ENCODE results near the gene DTNB.

Gene DTNB

DNA sequence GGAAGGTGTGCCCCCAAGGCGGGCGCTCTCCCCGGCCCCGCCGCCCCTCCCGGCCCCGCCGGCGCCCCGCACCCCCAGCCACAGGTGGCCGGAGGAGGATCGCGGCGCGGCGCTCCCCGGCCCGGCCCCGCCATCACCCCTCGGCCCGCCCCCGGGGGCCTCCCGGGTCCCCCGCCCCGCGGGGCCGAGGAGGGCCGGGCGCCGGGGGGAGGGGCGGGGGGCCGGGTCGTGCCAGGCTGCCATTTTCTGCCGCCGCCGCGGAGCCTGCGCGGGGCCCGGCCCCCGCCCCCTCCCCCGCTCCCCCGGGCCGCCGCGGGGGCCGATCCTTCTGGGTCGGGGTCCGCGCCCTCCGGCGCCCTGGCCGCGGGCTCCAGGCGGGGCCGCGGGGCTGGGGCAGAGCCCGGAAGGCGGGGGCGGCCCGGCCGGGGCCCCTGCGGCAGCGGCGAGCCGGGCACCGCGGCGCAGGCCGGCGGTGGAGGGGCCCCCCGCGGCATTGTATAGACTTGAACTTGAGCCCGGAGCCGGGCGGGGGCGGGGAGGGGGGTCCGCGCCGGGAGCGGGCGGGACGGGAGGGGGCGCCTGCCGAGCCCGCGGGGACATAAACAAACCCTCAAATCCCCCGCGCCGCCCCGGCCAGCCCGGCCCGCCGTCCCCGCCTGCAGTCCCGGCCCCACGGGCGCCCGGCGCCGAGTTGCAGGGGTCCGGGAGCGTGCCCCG is 332.2 kb downstream of the DTNB start:
- no peaks in the 10 kb centered on the region for H3K4me1 ChIP-seq (ENCODE audit: control insufficient read depth, insufficient read depth, low read length)
- peak overlapping the region; percentile 33 for H3K4me3 ChIP-seq (ENCODE audit: low read length)
- H3K36me3 ChIP-seq (ENCODE audit: control insufficient read depth, insufficient read depth, low read length, severe bottlenecking) = no peaks in the 10 kb centered on the region
- H3K9me3 ChIP-seq (ENCODE audit: control insufficient read depth, low read length) = no peaks in the 10 kb centered on the region
- H3K9ac ChIP-seq (ENCODE audit: low read length) = no peak overlapping the region
- DNase-seq (ENCODE audit: low read depth) = peak; percentile 60
- no peaks in the 10 kb centered on the region for H3K27me3 ChIP-seq (replicated peaks; ENCODE audit: control insufficient read depth, insufficient read depth, low read length)

DNA sequence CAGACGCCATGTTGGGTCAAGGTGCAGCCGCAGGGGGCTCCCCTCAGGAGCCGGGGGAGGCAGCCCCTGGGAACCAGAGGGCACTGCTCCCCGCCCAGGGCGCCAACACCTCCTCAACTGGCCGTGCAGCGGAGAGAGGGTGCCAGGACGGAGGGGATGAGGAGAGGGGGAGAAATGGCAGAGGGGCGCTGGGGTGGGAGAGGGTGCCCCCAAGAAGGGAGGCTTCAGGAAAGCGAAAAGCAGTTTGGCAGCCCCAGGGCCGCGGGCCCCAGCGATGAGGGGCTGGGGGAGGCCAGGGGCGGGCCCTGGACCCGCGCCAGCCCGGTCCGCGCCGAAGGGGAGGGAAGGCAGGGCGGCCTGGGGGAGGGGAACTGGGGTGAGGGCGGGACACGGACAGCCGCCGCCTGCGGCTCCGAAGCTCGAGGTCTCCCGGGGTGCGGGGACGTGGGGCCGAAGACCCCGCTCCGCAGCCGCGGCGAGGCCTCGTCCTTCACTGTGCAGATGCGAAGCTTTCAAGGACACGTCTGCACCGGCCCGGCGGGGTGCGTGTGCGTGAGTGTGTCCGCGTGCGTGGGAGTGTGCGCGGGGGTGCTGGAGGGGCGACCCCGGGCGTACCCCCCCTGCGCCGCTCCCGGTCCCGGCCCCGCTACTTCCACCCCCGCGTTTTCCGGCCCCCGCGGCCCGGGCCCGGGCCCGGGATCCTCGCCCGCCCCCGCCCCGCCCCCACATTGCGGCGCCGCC is 333.0 kb downstream of the DTNB start:
- H3K4me3 ChIP-seq (ENCODE audit: low read length) = peak overlapping the region; percentile 78

DNA sequence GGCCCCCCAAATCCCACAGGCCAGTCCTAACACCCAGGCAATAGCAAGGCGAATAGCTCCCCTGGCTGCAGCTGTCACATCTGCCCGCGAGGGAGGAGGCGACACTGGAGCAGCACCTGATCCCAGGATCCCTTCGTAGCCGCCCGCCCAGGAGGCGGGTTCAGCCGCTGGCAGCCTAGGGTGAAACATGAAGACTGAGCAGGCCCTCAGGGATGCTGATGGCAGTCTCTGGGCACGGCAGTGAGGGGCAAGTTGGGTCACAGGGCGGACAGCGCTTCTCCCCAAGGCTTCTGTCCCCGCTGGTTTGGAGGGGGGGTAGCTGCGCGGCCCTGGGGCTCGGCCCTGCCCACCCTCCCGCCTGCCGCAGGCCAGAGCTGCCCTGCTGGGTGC is 333.6 kb downstream of the DTNB start:
- DNase-seq (ENCODE audit: low read depth) = peak; percentile 17
- Histone ChIP-seq H3K36me3 (ENCODE audit: control insufficient read depth, insufficient read depth, low read length, severe bottlenecking) (no peaks in the 10 kb centered on the region), H3K9me3 (ENCODE audit: control insufficient read depth, low read length) (no peaks in the 10 kb centered on the region), H3K4me1 (ENCODE audit: control insufficient read depth, insufficient read depth, low read length) (no peaks in the 10 kb centered on the region), H3K4me3 (ENCODE audit: low read length) (peak overlapping the region; percentile 78), H3K27me3 (replicated peaks; ENCODE audit: control insufficient read depth, insufficient read depth, low read length) (no peaks in the 10 kb centered on the region), H3K9ac (ENCODE audit: low read length) (no peak overlapping the region)

More for the DNA sequence above, 333.0 kb downstream of the DTNB start:
- peak; percentile 40 for DNase-seq (ENCODE audit: low read depth)
- Histone ChIP-seq H3K27me3 (replicated peaks; ENCODE audit: control insufficient read depth, insufficient read depth, low read length) (no peaks in the 10 kb centered on the region), H3K4me1 (ENCODE audit: control insufficient read depth, insufficient read depth, low read length) (no peaks in the 10 kb centered on the region), H3K9ac (ENCODE audit: low read length) (peak overlapping the region; percentile 62), H3K36me3 (ENCODE audit: control insufficient read depth, insufficient read depth, low read length, severe bottlenecking) (no peaks in the 10 kb centered on the region), H3K9me3 (ENCODE audit: control insufficient read depth, low read length) (no peaks in the 10 kb centered on the region)

DNA sequence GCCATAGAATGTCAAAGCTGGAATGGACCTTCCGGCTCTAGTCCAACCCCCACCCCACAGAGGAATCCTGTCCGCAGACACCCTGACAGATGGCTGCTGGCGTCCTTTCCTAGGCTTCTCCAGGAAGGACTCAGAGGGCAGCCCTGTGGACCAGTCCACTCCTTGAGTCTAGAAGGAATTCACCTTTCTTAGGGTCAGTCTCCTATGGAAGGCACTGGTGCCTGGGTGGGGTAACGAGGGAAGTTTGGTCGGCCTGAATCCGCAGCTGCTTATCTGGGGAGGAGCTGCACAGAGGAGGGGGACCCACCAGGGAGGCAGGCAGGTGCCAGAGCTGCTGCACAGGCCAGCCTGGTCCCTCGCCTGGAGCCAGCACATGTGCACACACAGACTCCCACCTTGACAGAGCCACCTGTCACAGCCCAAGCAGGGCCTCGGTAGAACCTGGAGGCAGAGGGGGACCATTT is 334.1 kb downstream of the DTNB start:
- H3K36me3 ChIP-seq (ENCODE audit: control insufficient read depth, insufficient read depth, low read length, severe bottlenecking) = no peaks in the 10 kb centered on the region
- no peak overlapping the region for H3K9ac ChIP-seq (ENCODE audit: low read length)
- H3K27me3 ChIP-seq (replicated peaks; ENCODE audit: control insufficient read depth, insufficient read depth, low read length) = no peaks in the 10 kb centered on the region

DNA sequence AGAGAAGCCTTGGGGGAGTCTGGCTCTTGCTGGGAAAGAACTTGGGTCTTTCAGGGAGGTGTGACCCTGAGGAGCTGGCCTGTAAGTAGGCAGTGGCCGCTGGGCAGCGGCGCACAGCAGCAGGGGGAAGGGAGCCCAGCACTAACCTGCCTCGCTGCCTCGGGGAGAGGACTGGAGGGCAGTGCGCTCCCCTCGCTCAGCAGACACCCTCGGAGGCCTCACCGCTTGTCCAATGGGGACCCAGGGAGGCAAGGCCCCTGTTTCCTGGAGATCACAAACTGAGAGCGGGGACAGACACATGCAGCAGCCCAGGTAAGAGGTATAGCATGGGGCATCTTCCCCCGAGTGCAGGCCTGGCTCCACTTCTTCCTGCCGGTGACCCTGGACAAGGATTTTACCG is 335.0 kb downstream of the DTNB start:
- Histone ChIP-seq H3K27me3 (replicated peaks; ENCODE audit: control insufficient read depth, insufficient read depth, low read length) (no peaks in the 10 kb centered on the region), H3K4me3 (ENCODE audit: low read length) (no peak overlapping the region), H3K4me1 (ENCODE audit: control insufficient read depth, insufficient read depth, low read length) (no peaks in the 10 kb centered on the region), H3K9me3 (ENCODE audit: control insufficient read depth, low read length) (no peaks in the 10 kb centered on the region), H3K36me3 (ENCODE audit: control insufficient read depth, insufficient read depth, low read length, severe bottlenecking) (no peaks in the 10 kb centered on the region), H3K9ac (ENCODE audit: low read length) (no peak overlapping the region)
- DNase-seq (ENCODE audit: low read depth) = no peak

More for the DNA sequence above, 334.1 kb downstream of the DTNB start:
- no peak overlapping the region for H3K4me3 ChIP-seq (ENCODE audit: low read length)
- no peak for DNase-seq (ENCODE audit: low read depth)
- no peaks in the 10 kb centered on the region for H3K9me3 ChIP-seq (ENCODE audit: control insufficient read depth, low read length)
- H3K4me1 ChIP-seq (ENCODE audit: control insufficient read depth, insufficient read depth, low read length) = no peaks in the 10 kb centered on the region

DNA sequence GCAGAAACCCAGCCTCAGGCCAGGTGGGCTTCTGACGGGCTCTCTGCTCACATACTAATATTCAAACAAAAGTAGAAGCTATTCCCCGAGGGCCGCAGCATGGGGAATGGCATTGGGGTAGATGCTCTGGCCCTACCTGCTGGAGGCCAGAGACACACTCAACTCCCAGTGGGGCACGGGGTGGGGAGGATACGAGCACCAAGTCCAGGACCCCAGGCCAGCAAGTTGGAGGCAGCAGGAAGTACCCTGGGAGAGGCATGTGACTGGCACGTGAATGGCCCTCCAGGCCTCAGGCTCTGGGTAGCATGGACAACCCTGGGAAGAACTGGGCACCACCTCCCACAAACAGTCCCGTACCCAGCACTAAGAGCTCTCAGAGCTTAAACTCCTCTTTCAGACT is 335.5 kb downstream of the DTNB start:
- Histone ChIP-seq H3K27me3 (replicated peaks; ENCODE audit: control insufficient read depth, insufficient read depth, low read length) (no peaks in the 10 kb centered on the region), H3K9ac (ENCODE audit: low read length) (no peak overlapping the region), H3K36me3 (ENCODE audit: control insufficient read depth, insufficient read depth, low read length, severe bottlenecking) (no peaks in the 10 kb centered on the region), H3K4me1 (ENCODE audit: control insufficient read depth, insufficient read depth, low read length) (no peaks in the 10 kb centered on the region), H3K4me3 (ENCODE audit: low read length) (no peak overlapping the region), H3K9me3 (ENCODE audit: control insufficient read depth, low read length) (no peaks in the 10 kb centered on the region)
- DNase-seq (ENCODE audit: low read depth) = no peak

DNA sequence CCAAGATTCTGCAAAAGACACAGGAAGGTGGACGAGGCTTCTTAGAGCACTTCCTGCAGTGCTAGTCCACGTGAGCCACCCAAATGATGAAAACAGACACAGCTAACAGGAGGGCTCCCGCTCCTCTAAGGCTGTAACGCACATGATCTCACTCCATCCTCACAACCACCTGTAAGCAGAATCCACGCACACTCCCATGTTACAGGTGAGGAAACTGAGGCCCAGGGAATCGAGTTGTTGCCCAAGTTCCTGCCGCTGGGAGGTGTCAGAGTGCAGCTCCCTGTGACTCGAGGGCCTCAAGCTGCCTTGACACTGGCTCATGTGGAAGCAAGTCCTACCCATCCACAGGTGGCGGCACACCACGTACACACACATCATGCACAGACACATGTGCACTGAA is 336.1 kb downstream of the DTNB start:
- Histone ChIP-seq H3K27me3 (replicated peaks; ENCODE audit: control insufficient read depth, insufficient read depth, low read length) (no peaks in the 10 kb centered on the region), H3K9ac (ENCODE audit: low read length) (no peak overlapping the region), H3K4me3 (ENCODE audit: low read length) (no peak overlapping the region), H3K4me1 (ENCODE audit: control insufficient read depth, insufficient read depth, low read length) (no peaks in the 10 kb centered on the region), H3K36me3 (ENCODE audit: control insufficient read depth, insufficient read depth, low read length, severe bottlenecking) (no peaks in the 10 kb centered on the region), H3K9me3 (ENCODE audit: control insufficient read depth, low read length) (no peaks in the 10 kb centered on the region)
- DNase-seq (ENCODE audit: low read depth) = no peak

DNA sequence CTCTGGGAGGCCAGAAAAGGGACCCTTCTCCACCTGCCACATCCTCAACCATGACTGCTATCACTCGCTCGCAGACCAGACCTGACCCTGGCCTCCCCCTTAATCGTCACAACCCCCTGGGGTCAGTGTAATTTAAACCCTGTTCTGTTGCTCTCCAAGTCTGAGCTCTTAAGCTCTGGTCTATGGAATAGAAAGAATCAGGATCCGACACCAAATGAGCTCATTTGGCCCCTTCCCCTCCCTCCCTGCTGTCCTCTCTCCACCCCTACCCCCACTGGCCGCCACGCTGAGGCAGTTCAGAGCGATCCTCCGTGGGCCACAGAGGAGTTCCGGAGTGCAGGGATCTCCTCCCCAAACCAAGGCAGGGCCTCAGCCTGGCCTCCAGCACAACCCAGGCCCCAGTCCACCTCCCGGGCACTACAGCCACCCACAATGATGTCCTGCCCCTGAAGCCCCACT is 337.0 kb downstream of the DTNB start:
- Histone ChIP-seq H3K27me3 (replicated peaks; ENCODE audit: control insufficient read depth, insufficient read depth, low read length) (no peaks in the 10 kb centered on the region), H3K4me1 (ENCODE audit: control insufficient read depth, insufficient read depth, low read length) (no peaks in the 10 kb centered on the region), H3K9me3 (ENCODE audit: control insufficient read depth, low read length) (no peaks in the 10 kb centered on the region), H3K9ac (ENCODE audit: low read length) (no peak overlapping the region), H3K36me3 (ENCODE audit: control insufficient read depth, insufficient read depth, low read length, severe bottlenecking) (no peaks in the 10 kb centered on the region), H3K4me3 (ENCODE audit: low read length) (no peak overlapping the region)
- no peak for DNase-seq (ENCODE audit: low read depth)

DNA sequence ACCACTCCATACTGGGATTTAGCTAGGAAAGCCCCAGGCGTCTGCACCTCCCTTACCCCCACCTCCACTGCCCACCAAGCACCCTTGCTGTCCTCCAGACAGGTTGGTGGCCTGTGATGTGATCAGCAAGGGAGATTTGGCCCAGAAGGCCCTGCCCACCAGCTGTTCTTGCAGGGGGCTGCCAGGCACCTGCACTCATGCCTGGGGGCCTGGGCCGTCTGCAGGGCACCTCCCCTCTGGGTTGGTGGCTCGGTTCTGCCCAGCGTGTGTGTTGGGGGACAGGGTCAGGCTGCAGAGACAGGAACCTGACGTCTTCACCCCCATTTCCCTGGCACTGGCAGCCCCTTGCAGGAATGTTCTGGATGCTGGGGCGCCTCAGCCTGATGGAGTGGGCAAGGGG is 337.4 kb downstream of the DTNB start:
- Histone ChIP-seq H3K4me1 (ENCODE audit: control insufficient read depth, insufficient read depth, low read length) (no peaks in the 10 kb centered on the region), H3K27me3 (replicated peaks; ENCODE audit: control insufficient read depth, insufficient read depth, low read length) (no peaks in the 10 kb centered on the region), H3K36me3 (ENCODE audit: control insufficient read depth, insufficient read depth, low read length, severe bottlenecking) (no peaks in the 10 kb centered on the region), H3K4me3 (ENCODE audit: low read length) (no peak overlapping the region), H3K9ac (ENCODE audit: low read length) (no peak overlapping the region), H3K9me3 (ENCODE audit: control insufficient read depth, low read length) (no peaks in the 10 kb centered on the region)
- no peak for DNase-seq (ENCODE audit: low read depth)

DNA sequence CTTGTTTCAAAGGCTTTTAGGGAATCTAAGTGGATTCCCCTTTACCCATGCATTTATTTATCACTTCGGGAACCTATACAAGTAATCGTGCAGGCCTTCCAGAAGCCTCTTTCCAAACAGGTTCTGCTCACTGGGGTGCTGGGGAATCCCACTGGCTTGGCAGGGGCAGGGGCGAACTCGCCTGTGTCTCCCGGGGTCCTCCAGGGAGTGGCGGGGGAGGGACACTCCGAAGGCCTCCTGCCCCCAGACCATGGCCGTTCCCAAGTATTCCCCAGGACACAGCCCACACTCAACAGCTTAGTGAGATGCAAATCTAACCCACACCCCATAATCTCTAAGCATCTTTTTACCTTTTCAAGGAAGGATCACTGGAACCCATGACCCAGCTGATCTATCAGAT is 338.2 kb downstream of the DTNB start:
- Histone ChIP-seq H3K9ac (ENCODE audit: low read length) (no peak overlapping the region), H3K4me3 (ENCODE audit: low read length) (no peak overlapping the region), H3K27me3 (replicated peaks; ENCODE audit: control insufficient read depth, insufficient read depth, low read length) (no peaks in the 10 kb centered on the region), H3K9me3 (ENCODE audit: control insufficient read depth, low read length) (no peaks in the 10 kb centered on the region), H3K36me3 (ENCODE audit: control insufficient read depth, insufficient read depth, low read length, severe bottlenecking) (no peaks in the 10 kb centered on the region), H3K4me1 (ENCODE audit: control insufficient read depth, insufficient read depth, low read length) (no peaks in the 10 kb centered on the region)
- DNase-seq (ENCODE audit: low read depth) = no peak

DNA sequence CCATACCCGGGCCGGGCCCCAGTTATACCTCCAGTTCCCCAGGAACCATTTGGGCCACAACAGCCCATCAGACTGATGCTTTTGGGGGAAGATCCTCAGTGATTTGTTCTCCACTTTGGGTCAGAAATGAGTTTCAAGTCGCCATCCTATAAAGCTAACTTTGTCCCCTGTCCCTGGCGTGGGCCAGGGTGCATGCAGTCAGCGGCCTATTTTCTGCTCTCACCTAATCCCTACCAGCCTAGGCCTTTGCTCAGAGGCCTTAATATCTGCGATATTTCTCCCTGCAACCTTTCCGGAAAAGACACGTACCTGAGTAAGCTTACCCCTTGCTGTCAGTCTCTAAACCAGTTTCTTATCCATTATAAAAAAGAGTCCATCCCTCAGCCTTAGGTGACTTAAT is 338.9 kb downstream of the DTNB start:
- Histone ChIP-seq H3K4me3 (ENCODE audit: low read length) (no peak overlapping the region), H3K9ac (ENCODE audit: low read length) (no peak overlapping the region), H3K9me3 (ENCODE audit: control insufficient read depth, low read length) (no peaks in the 10 kb centered on the region), H3K4me1 (ENCODE audit: control insufficient read depth, insufficient read depth, low read length) (no peaks in the 10 kb centered on the region), H3K36me3 (ENCODE audit: control insufficient read depth, insufficient read depth, low read length, severe bottlenecking) (no peaks in the 10 kb centered on the region), H3K27me3 (replicated peaks; ENCODE audit: control insufficient read depth, insufficient read depth, low read length) (no peaks in the 10 kb centered on the region)
- DNase-seq (ENCODE audit: low read depth) = no peak

Data from adipocyte (in vitro differentiated cells).